HG03175 (cell line): ENCODE measurements around the gene LMBRD2.
A peak's percentile ranks its signal among the peaks of the same experiment; 100 is the strongest.
"Not testable (repeated sequence)": the region's sequence is repeated elsewhere in the genome, so short reads cannot be mapped to it uniquely, and the experiment has no call there.

Source experiments
- ATAC-seq: cut with Tn5 transposase; IDR thresholded peaks from one replicate; pipeline ENCODE4 v1.9.1; 2021; ENCODE audit warnings: mild to moderate bottlenecking, moderate library complexity; ENCODE audit not compliant: unreplicated experiment

Gene LMBRD2

GRCh38 chr5:36162810-36163486 is 11.3 kb upstream of the LMBRD2 start:
- no peak for ATAC-seq

GRCh38 chr5:36161361-36161760 is 9.7 kb upstream of the LMBRD2 start:
- no peak for ATAC-seq

GRCh38 chr5:36160617-36161016 is 8.9 kb upstream of the LMBRD2 start:
- ATAC-seq, result no peak

GRCh38 chr5:36158144-36158543 is 6.5 kb upstream of the LMBRD2 start:
- ATAC-seq, result no peak

GRCh38 chr5:36156619-36157018 is 4.9 kb upstream of the LMBRD2 start:
- no peak for ATAC-seq

GRCh38 chr5:36156121-36156601 is 4.5 kb upstream of the LMBRD2 start:
- no peak for ATAC-seq

GRCh38 chr5:36155291-36155690 is 3.6 kb upstream of the LMBRD2 start:
- no peak for ATAC-seq

GRCh38 chr5:36153726-36154125 is 2.0 kb upstream of the LMBRD2 start:
- no peak for ATAC-seq

- ATAC-seq, result no peak
Measured at GRCh38 chr5:36153298-36153677, 1.6 kb upstream of the LMBRD2 start.

GRCh38 chr5:36152324-36153297 is 924 bp upstream of the LMBRD2 start:
- peak; percentile 0 for ATAC-seq

GRCh38 chr5:36150676-36151433 is 832 bp downstream of the LMBRD2 start:
- ATAC-seq, result peak; percentile 32

- no peak for ATAC-seq
Measured at GRCh38 chr5:36147681-36148080, 4.0 kb downstream of the LMBRD2 start.

- no peak for ATAC-seq
Measured at GRCh38 chr5:36146390-36146789, 5.3 kb downstream of the LMBRD2 start.

- ATAC-seq, result no peak
Measured at GRCh38 chr5:36145311-36145710, 6.4 kb downstream of the LMBRD2 start.

- no peak for ATAC-seq
Measured at GRCh38 chr5:36138900-36139683, 12.6 kb downstream of the LMBRD2 start.

GRCh38 chr5:36136581-36136980 is 15.1 kb downstream of the LMBRD2 start:
- ATAC-seq, result no peak

GRCh38 chr5:36135988-36136387 is 15.7 kb downstream of the LMBRD2 start:
- no peak for ATAC-seq

- ATAC-seq, result not testable (repeated sequence)
Measured at GRCh38 chr5:36133009-36133408, 18.7 kb downstream of the LMBRD2 start.

GRCh38 chr5:36129666-36130065 is 22.0 kb downstream of the LMBRD2 start:
- not testable (repeated sequence) for ATAC-seq

- ATAC-seq, result no peak
Measured at GRCh38 chr5:36128795-36129194, 22.9 kb downstream of the LMBRD2 start.
